IMR-90 (cell line): ENCODE results near the gene FNDC3B. TPM values are rescaled to one million over a fixed set of nuclear protein-coding genes. Genes with fewer than 3 reads are reported as not detected.

Source experiments
- ATAC-seq: fragments of 200-7000 bp; cut with Tn5 transposase; 2 replicates; pipeline ENCODE4 v1.9.1; 2020; ENCODE audit warnings: low read depth, mild to moderate bottlenecking, moderate library complexity
- BruUV-seq: library from RNA; stranded (reverse); fragments of 400-500 nt; replicated peaks from 2 replicates; lab custom pipeline; 2021; lab: Mats Ljungman, UMichigan
- CTCF ChIA-PET: fragments of 300-600 bp; formaldehyde crosslinking; extraction: SDS; loops from one replicate; lab custom pipeline; 2021; ENCODE audit warnings: antibody characterized with exemption; lab: Yijun Ruan, JAX
- POLR2A ChIA-PET: fragments of 300-600 bp; sonication (Branson Sonifier 250); formaldehyde crosslinking; loops from one replicate; lab custom pipeline; 2022; ENCODE audit warnings: antibody characterized with exemption; ENCODE audit not compliant: unreplicated experiment; lab: Charles Lee
- DNase-seq: peaks from one replicate; pipeline ENCODE4 v3.0.0; 2013
- H2AFZ ChIP-seq: replicated peaks from 2 replicates; pipeline ENCODE3; 2013; ENCODE audit warnings: low read length, mild to moderate bottlenecking; ENCODE audit not compliant: poor library complexity
- H2AK5ac ChIP-seq: 2 replicates; pipeline ENCODE4 v1.6.1; 2013; ENCODE audit warnings: low read depth, low read length, inconsistent platforms
- H2AK9ac ChIP-seq: replicated peaks from 2 replicates; pipeline ENCODE3; 2013; ENCODE audit warnings: mild to moderate bottlenecking, low read depth, low read length, moderate library complexity; ENCODE audit not compliant: poor library complexity
- H2BK120ac ChIP-seq: 2 replicates; pipeline ENCODE4 v1.6.1; 2013; ENCODE audit warnings: low read depth, low read length, inconsistent platforms
- H2BK15ac ChIP-seq: 3 replicates; pipeline ENCODE4 v1.6.1; 2013; ENCODE audit warnings: low read depth, low read length, inconsistent platforms
- H2BK20ac ChIP-seq: 2 replicates; pipeline ENCODE4 v1.6.1; 2013; ENCODE audit warnings: low read depth, mild to moderate bottlenecking, inconsistent platforms, low read length, moderate library complexity
- H2BK5ac ChIP-seq: 2 replicates; pipeline ENCODE4 v1.6.1; 2013; ENCODE audit warnings: mild to moderate bottlenecking, low read depth, low read length, inconsistent platforms; ENCODE audit not compliant: poor library complexity, severe bottlenecking
- H3K14ac ChIP-seq: replicated peaks from 2 replicates; pipeline ENCODE4 v1.6.1; 2013; ENCODE audit warnings: low read depth, low read length, inconsistent platforms
- H3K18ac ChIP-seq: 2 replicates; pipeline ENCODE4 v1.6.1; 2013; ENCODE audit warnings: low read depth, low read length, control low read depth
- H3K23ac ChIP-seq: 2 replicates; pipeline ENCODE4 v1.6.1; 2013; ENCODE audit warnings: low read depth, low read length, inconsistent platforms
- H3K27ac ChIP-seq: 2 replicates; pipeline ENCODE4 v1.5.1; 2013; ENCODE audit warnings: mild to moderate bottlenecking, control low read depth, low read length; ENCODE audit not compliant: insufficient read depth
- H3K27me3 ChIP-seq: 2 replicates; pipeline ENCODE4 v1.6.1; 2013; ENCODE audit warnings: low read length; ENCODE audit not compliant: control insufficient read depth, insufficient read depth
- H3K36me3 ChIP-seq: 2 replicates; pipeline ENCODE4 v1.6.1; 2013; ENCODE audit warnings: low read length, mixed read lengths; ENCODE audit not compliant: control insufficient read depth, insufficient read depth
- H3K4ac ChIP-seq: 2 replicates; pipeline ENCODE4 v1.6.1; 2013; ENCODE audit warnings: low read depth, low read length, inconsistent platforms
- H3K4me1 ChIP-seq: 2 replicates; pipeline ENCODE4 v1.6.1; 2013; ENCODE audit warnings: low read length, mixed read lengths; ENCODE audit not compliant: control insufficient read depth, insufficient read depth
- H3K4me2 ChIP-seq: 2 replicates; pipeline ENCODE4 v1.6.1; 2013; ENCODE audit warnings: low read depth, mild to moderate bottlenecking, control low read depth, low read length, moderate library complexity
- H3K4me3 ChIP-seq: 2 replicates; pipeline ENCODE4 v1.5.1; 2013; ENCODE audit warnings: low read depth, mild to moderate bottlenecking, control low read depth, low read length, moderate library complexity; ENCODE audit not compliant: insufficient read depth
- H3K56ac ChIP-seq: 2 replicates; pipeline ENCODE4 v1.6.1; 2013; ENCODE audit warnings: low read length, inconsistent platforms; ENCODE audit not compliant: insufficient read depth; ENCODE audit errors: extremely low read depth
- H3K79me1 ChIP-seq, 2 experiments: 2 replicates each; pipeline ENCODE4 v1.6.1; 2013; ENCODE audit warnings: low read length in 2 of 2, inconsistent platforms in 1 of 2, low read depth in 1 of 2
- H3K9ac ChIP-seq: 2 replicates; pipeline ENCODE4 v1.6.1; 2013; ENCODE audit warnings: low read depth, low read length, control low read depth
- H3K9me1 ChIP-seq: 2 replicates; pipeline ENCODE4 v1.6.1; 2013; ENCODE audit warnings: low read length, inconsistent platforms; ENCODE audit not compliant: insufficient read depth
- H3K9me3 ChIP-seq: 2 replicates; pipeline ENCODE4 v1.6.1; 2013; ENCODE audit warnings: low read length; ENCODE audit not compliant: control insufficient read depth, insufficient read depth
- H4K20me1 ChIP-seq: 2 replicates; pipeline ENCODE4 v1.6.1; 2013; ENCODE audit warnings: low read length, inconsistent platforms; ENCODE audit not compliant: insufficient read depth
- H4K5ac ChIP-seq: 2 replicates; pipeline ENCODE4 v1.6.1; 2013; ENCODE audit warnings: mild to moderate bottlenecking, low read depth, low read length, control low read depth
- H4K8ac ChIP-seq, 2 experiments: 2 replicates each; pipeline ENCODE4 v1.6.1; 2013; ENCODE audit warnings: low read depth in 2 of 2, low read length in 2 of 2, control low read depth in 1 of 2, inconsistent platforms in 1 of 2
- H4K91ac ChIP-seq: 2 replicates; pipeline ENCODE4 v1.6.1; 2013; ENCODE audit warnings: low read depth, low read length, inconsistent platforms; ENCODE audit not compliant: insufficient read depth
- BHLHE40 ChIP-seq: fragments of 150-350 bp; IDR thresholded peaks from 2 replicates; pipeline ENCODE4 v1.6.1; 2016; ENCODE audit warnings: mild to moderate bottlenecking, low read depth, low read length
- CEBPB ChIP-seq: IDR thresholded peaks from 2 replicates; pipeline ENCODE4 v1.6.1; 2012; ENCODE audit warnings: low read depth, low read length, improper control_type of control experiment
- CHD1 ChIP-seq: IDR thresholded peaks from 2 replicates; pipeline ENCODE4 v1.6.1; 2012; ENCODE audit warnings: low read depth, low read length, improper control_type of control experiment
- CTCF ChIP-seq: conservative IDR thresholded peaks from 2 replicates; pipeline ENCODE4 v1.5.1; 2012; ENCODE audit warnings: mild to moderate bottlenecking, low read depth, low read length, improper control_type of control experiment
- ELK1 ChIP-seq: fragments of 150-350 bp; IDR thresholded peaks from 2 replicates; pipeline ENCODE4 v1.6.1; 2016; ENCODE audit warnings: low read depth, mild to moderate bottlenecking, low read length, moderate library complexity, borderline replicate concordance
- FOS ChIP-seq: fragments of 150-350 bp; IDR thresholded peaks from 2 replicates; pipeline ENCODE4 v1.6.1; 2016; ENCODE audit warnings: low read depth, low read length
- MAFK ChIP-seq: IDR thresholded peaks from 2 replicates; pipeline ENCODE4 v1.6.1; 2012; ENCODE audit warnings: low read depth, low read length, improper control_type of control experiment
- MAZ ChIP-seq: IDR thresholded peaks from 2 replicates; pipeline ENCODE4 v1.6.1; 2012; ENCODE audit warnings: low read depth, mild to moderate bottlenecking, low read length, improper control_type of control experiment, moderate library complexity, borderline replicate concordance
- MXI1 ChIP-seq: IDR thresholded peaks from 2 replicates; pipeline ENCODE4 v1.6.1; 2012; ENCODE audit warnings: low read depth, mild to moderate bottlenecking, low read length, moderate library complexity, borderline replicate concordance
- NFE2L2 ChIP-seq: fragments of 150-350 bp; IDR thresholded peaks from 2 replicates; pipeline ENCODE4 v1.6.1; 2016; ENCODE audit warnings: low read depth, mild to moderate bottlenecking, low read length
- POLR2A ChIP-seq: IDR thresholded peaks from 2 replicates; pipeline ENCODE4 v1.6.1; 2012; ENCODE audit warnings: mild to moderate bottlenecking, low read depth, low read length
- RAD21 ChIP-seq: IDR thresholded peaks from 2 replicates; pipeline ENCODE4 v1.6.1; 2012; ENCODE audit warnings: low read length, improper control_type of control experiment
- RCOR1 ChIP-seq: IDR thresholded peaks from 2 replicates; pipeline ENCODE4 v1.6.1; 2012; ENCODE audit warnings: mild to moderate bottlenecking, low read length, improper control_type of control experiment; ENCODE audit not compliant: insufficient replicate concordance
- RFX5 ChIP-seq: IDR thresholded peaks from 2 replicates; pipeline ENCODE4 v1.8.0; 2012; ENCODE audit warnings: low read depth, mild to moderate bottlenecking, low read length, moderate library complexity
- SMC3 ChIP-seq: fragments of 150-350 bp; IDR thresholded peaks from 2 replicates; pipeline ENCODE4 v1.6.1; 2016; ENCODE audit warnings: low read depth, mild to moderate bottlenecking, antibody characterized with exemption, low read length, moderate library complexity
- USF2 ChIP-seq: fragments of 150-350 bp; IDR thresholded peaks from 2 replicates; pipeline ENCODE4 v1.6.1; 2017; ENCODE audit warnings: mild to moderate bottlenecking, antibody characterized with exemption, low read length, low read depth
- WGBS, 2 experiments: methylation state at CpG; one replicate each; pipeline versions ENCODE4 v1.1.5 to v1.1.7; 2013; ENCODE audit warnings: missing lambda C conversion rate in 2 of 2; ENCODE audit not compliant: insufficient read length in 1 of 2; ENCODE audit errors: extremely low coverage in 2 of 2; 5-methylcytosine and 5-hydroxymethylcytosine counted together
- dilution Hi-C: fragments of 300-500 bp; cut with HindIII; formaldehyde crosslinking; loops from one replicate; pipeline ENCODE4 v1.14.3; 2018; ENCODE audit warnings: low sequenced_read_pairs; ENCODE audit not compliant: unreplicated experiment
- in situ Hi-C: fragments of 300-500 bp; cut with MboI; formaldehyde crosslinking; loops from 3 replicates; pipeline ENCODE4 v1.14.3; 2019; ENCODE audit warnings: low sequenced_read_pairs, inconsistent platforms, mixed read lengths
- intact Hi-C: fragments of 100-400 bp; cut with micrococcal nuclease; formaldehyde crosslinking; loops from 2 replicates; pipeline ENCODE4 v1.10.0; 2022
- polyA plus RNA-seq, 3 experiments: library from polyadenylated mRNA; depleted of rRNA; stranded (reverse); fragments of >200 nt; gene quantifications; 2 replicates each; pipeline ENCODE4 v1.2.3, GENCODE V29; 2012; ENCODE audit warnings: low replicate concordance in 1 of 3
- total RNA-seq: library from RNA; depleted of rRNA; stranded (reverse); fragments of >200 nt; gene quantifications from 2 replicates; pipeline ENCODE4 v1.2.3, GENCODE V29; 2012

The FNDC3B gene
- total and polyA plus RNA-seq, 2 of the 4 experiments (the other 2 are of a cell fraction): 23.9 to 150 TPM

DNA sequence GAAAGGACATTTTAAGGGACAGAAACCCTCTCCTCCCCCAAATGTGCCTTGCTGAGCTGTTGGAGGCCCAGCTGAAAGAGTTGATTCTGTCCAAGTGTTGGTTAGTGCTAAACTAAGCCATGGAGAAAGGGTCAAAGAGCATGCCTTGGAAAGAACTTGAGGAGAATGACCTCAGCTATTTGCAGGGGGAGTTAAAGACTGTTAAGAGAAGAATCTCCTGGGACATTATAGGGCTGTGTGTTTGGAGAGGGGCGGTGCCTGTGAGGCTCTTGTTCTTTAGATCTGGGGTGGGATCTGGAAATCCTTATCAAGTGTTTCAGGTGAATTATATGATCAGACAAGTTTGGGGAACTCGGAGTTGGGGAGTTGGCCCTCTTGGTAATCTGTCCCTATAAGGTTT is 13.0 kb downstream of the FNDC3B start:
- no CpG with 5 or more reads among the region's 2 CpGs for WGBS, 2 experiments
- Histone ChIP-seq H4K8ac (no peak overlapping the region), H2AK9ac (no peak overlapping the region), H3K9me3 (no peaks in the 10 kb centered on the region), H4K20me1 (peaks cover 84% of the 10 kb centered on the region), H2AFZ (no peak overlapping the region), H3K79me1 (peaks cover 22 to 69% of the 10 kb centered on the region in 2 experiments), H3K23ac (no peak overlapping the region), H3K27me3 (no peaks in the 10 kb centered on the region), H3K4me3 (no peak overlapping the region), H3K4me1 (peaks cover 15% of the 10 kb centered on the region), H4K91ac (no peak overlapping the region), H3K56ac (no peak overlapping the region), H3K14ac (no peak overlapping the region), H3K27ac (no peak overlapping the region), H3K18ac (no peak overlapping the region), H2BK15ac (no peak overlapping the region), H2AK5ac (no peak overlapping the region), H3K4me2 (no peak overlapping the region), H3K9me1 (peaks cover 23% of the 10 kb centered on the region), H2BK120ac (no peak overlapping the region), H3K9ac (no peak overlapping the region), H3K36me3 (peaks cover 33% of the 10 kb centered on the region), H3K4ac (no peak overlapping the region), H2BK5ac (no peak overlapping the region), H2BK20ac (no peak overlapping the region), H4K5ac (no peak overlapping the region)
- CTCF ChIA-PET: no interaction called here
- DNase-seq (no peak), ATAC-seq (no peak)
- TF ChIP-seq POLR2A (no peak), CHD1 (no peak), RAD21 (no peak), BHLHE40 (no peak), MAFK (no peak), NFE2L2 (no peak), RCOR1 (no peak), CTCF (no peak), FOS (no peak), USF2 (no peak), MXI1 (no peak), ELK1 (no peak), MAZ (no peak), SMC3 (no peak), CEBPB (no peak), RFX5 (no peak)
- POLR2A ChIA-PET: interaction anchor here (0.6 kb wide), 1 partner anchor 281 kb away, joined by 22 read pairs; no protein-coding TSS in a partner anchor
- no TSS peak for BruUV-seq
- dilution Hi-C loops: no loop called here
- intact Hi-C loops: no loop called here
- in situ Hi-C loops: no loop called here
